Thyroid gland (tissue), 4 donors: Measurements from ENCODE around the gene KRTAP29-1. TPM values are rescaled to one million over a fixed set of nuclear protein-coding genes. Genes with fewer than 3 reads are reported as not detected.

Source experiments
- DNase-seq, 2 donors: peaks; one replicate each; pipeline ENCODE4 v3.0.0-alpha.2; 2019
- H3K27ac ChIP-seq, 3 donors: fragments of 200-600 bp; sonication (generic); 1 replicate in 2 of 3; 2 replicates in 1 of 3; pipeline ENCODE4 v1.5.1; 2016 to 2019; ENCODE audit warnings: mild to moderate bottlenecking in 1 of 3, moderate library complexity in 1 of 3
- H3K27me3 ChIP-seq: fragments of 200-600 bp; sonication (generic); one replicate; pipeline ENCODE4 v1.5.1; 2019
- H3K36me3 ChIP-seq, 2 donors: fragments of 200-600 bp; sonication (generic); one replicate each; pipeline ENCODE4 v1.5.1; 2016 to 2019
- H3K4me1 ChIP-seq, 2 donors: fragments of 200-600 bp; sonication (generic); one replicate each; pipeline ENCODE4 v1.5.1; 2017 to 2019
- H3K4me3 ChIP-seq, 3 donors: fragments of 200-600 bp; sonication (generic); replicated peaks in 1 of 3; 1 replicate in 2 of 3; 2 replicates in 1 of 3; pipeline ENCODE4 v1.5.1; 2016; ENCODE audit warnings: mild to moderate bottlenecking in 1 of 3
- H3K9me3 ChIP-seq: fragments of 200-600 bp; sonication (generic); one replicate; pipeline ENCODE4 v1.5.1; 2017
- CTCF ChIP-seq, 6 experiments: fragments of 200-600 bp in 3 of 6; fragments of 450-650 bp in 3 of 6; sonication (generic) in 3 of 6; IDR thresholded peaks; one replicate each; pipeline ENCODE4 v1.5.1; 2016 to 2019; ENCODE audit warnings: antibody characterized with exemption in 6 of 6, mild to moderate bottlenecking in 2 of 6, inconsistent platforms in 1 of 6, moderate library complexity in 1 of 6
- POLR2A ChIP-seq, 2 donors: fragments of 450-650 bp; IDR thresholded peaks; one replicate each; pipeline ENCODE4 v1.6.1; 2017; ENCODE audit warnings: antibody characterized with exemption in 2 of 2, mild to moderate bottlenecking in 2 of 2, moderate library complexity in 1 of 2
- WGBS, 2 donors: methylation state at CpG; one replicate each; pipeline ENCODE4 v1.1.5; 2017; 5-methylcytosine and 5-hydroxymethylcytosine counted together
- intact Hi-C: fragments of 100-400 bp; cut with DNase I; formaldehyde crosslinking; loops from one replicate; pipeline ENCODE4 v1.15.1; 2023
- total RNA-seq, 4 donors: library from RNA; depleted of rRNA; stranded (reverse); fragments of >200 nt; gene quantifications; one replicate each; pipeline ENCODE4 v1.2.3, GENCODE V29; 2016

The KRTAP29-1 gene
- total RNA-seq, 4 donors from 2014 or later = not detected

GRCh38 chr17:41307647-41308046 lies 5.0 kb upstream of the KRTAP29-1 start:
- intact Hi-C loops = no loop called here
- TF ChIP-seq POLR2A (IDR thresholded peaks at IDR 0.05) (no peak), CTCF (IDR thresholded peaks at IDR 0.05) (no peak)
- Histone ChIP-seq H3K27ac (no peak overlapping the region), H3K9me3 (no peaks in the 10 kb centered on the region), H3K4me1 (peaks cover 0 to 18% of the 10 kb centered on the region in 2 donors), H3K4me3 (no peak overlapping the region), H3K27me3 (no peaks in the 10 kb centered on the region), H3K36me3 (no peaks in the 10 kb centered on the region)
- 60 to 64% methylated on average over 9 of the region's 9 CpGs for WGBS, 2 donors
- peak; percentile 69 to 77 for DNase-seq

- TF ChIP-seq CTCF (IDR thresholded peaks at IDR 0.05) (no peak), POLR2A (IDR thresholded peaks at IDR 0.05) (no peak)
- intact Hi-C loops = no loop called here
- 82 to 86% methylated on average over 12 of the region's 12 CpGs for WGBS, 2 donors
- Histone ChIP-seq H3K4me1 (peaks cover 0 to 18% of the 10 kb centered on the region in 2 donors), H3K9me3 (no peaks in the 10 kb centered on the region), H3K36me3 (no peaks in the 10 kb centered on the region), H3K27me3 (no peaks in the 10 kb centered on the region), H3K4me3 (no peak overlapping the region), H3K27ac (no peak overlapping the region)
- DNase-seq = no peak
Observed at GRCh38 chr17:41304091-41304490, 1.4 kb upstream of the KRTAP29-1 start.

- no peak overlapping the region for H3K4me3 ChIP-seq
- H3K4me1 ChIP-seq = peaks cover 0 to 7% of the 10 kb centered on the region in 2 donors
- H3K27ac ChIP-seq = no peak overlapping the region
- DNase-seq = no peak
- no peaks in the 10 kb centered on the region for H3K27me3 ChIP-seq
- no peaks in the 10 kb centered on the region for H3K9me3 ChIP-seq
- no peaks in the 10 kb centered on the region for H3K36me3 ChIP-seq
- TF ChIP-seq CTCF (IDR thresholded peaks at IDR 0.05) (no peak), POLR2A (IDR thresholded peaks at IDR 0.05) (no peak)
- WGBS, 2 donors = 82 to 89% methylated on average over 4 of the region's 4 CpGs
- intact Hi-C loops = no loop called here
Observed at GRCh38 chr17:41302981-41303380, 330 bp upstream of the KRTAP29-1 start.

- intact Hi-C loops = no loop called here
- TF ChIP-seq POLR2A (IDR thresholded peaks at IDR 0.05) (no peak), CTCF (IDR thresholded peaks at IDR 0.05) (no peak)
- Histone ChIP-seq H3K36me3 (no peaks in the 10 kb centered on the region), H3K4me1 (no peaks in the 10 kb centered on the region), H3K27me3 (no peaks in the 10 kb centered on the region), H3K9me3 (no peaks in the 10 kb centered on the region), H3K4me3 (no peak overlapping the region), H3K27ac (no peak overlapping the region)
- no peak for DNase-seq
- WGBS, 2 donors = 67 to 70% methylated on average over 5 of the region's 5 CpGs
Observed at GRCh38 chr17:41301204-41301790, 1.4 kb downstream of the KRTAP29-1 start.

GRCh38 chr17:41298458-41299135 lies 4.1 kb downstream of the KRTAP29-1 start:
- H3K9me3 ChIP-seq = no peaks in the 10 kb centered on the region
- DNase-seq = no peak
- TF ChIP-seq POLR2A (IDR thresholded peaks at IDR 0.05) (no peak), CTCF (IDR thresholded peaks at IDR 0.05) (no peak)
- H3K36me3 ChIP-seq = no peaks in the 10 kb centered on the region
- no peak overlapping the region for H3K27ac ChIP-seq
- intact Hi-C loops = no loop called here
- H3K4me1 ChIP-seq = no peaks in the 10 kb centered on the region
- H3K4me3 ChIP-seq = no peak overlapping the region
- 90% methylated on average over 20 of the region's 20 CpGs for WGBS, 2 donors
- no peaks in the 10 kb centered on the region for H3K27me3 ChIP-seq
